GM15510 (cell line): ENCODE measurements around the gene ABHD2.

Experiments used
- POLR2A ChIP-seq: IDR thresholded peaks from 3 replicates; pipeline ENCODE4 v1.6.1; 2011; ENCODE audit warnings: borderline replicate concordance; ENCODE audit not compliant: insufficient read length; ENCODE audit errors: extremely low read depth

Gene ABHD2

GRCh38 chr15:89157061-89157460 lies 68.8 kb downstream of the ABHD2 start:
- no peak for TF ChIP-seq POLR2A

GRCh38 chr15:89157918-89158564 lies 69.8 kb downstream of the ABHD2 start:
- no peak for TF ChIP-seq POLR2A

- TF ChIP-seq POLR2A = no peak
Observed at GRCh38 chr15:89161666-89162065, 73.4 kb downstream of the ABHD2 start.

- TF ChIP-seq POLR2A = no peak
Observed at GRCh38 chr15:89163271-89164055, 75.2 kb downstream of the ABHD2 start.

- no peak for TF ChIP-seq POLR2A
Observed at GRCh38 chr15:89164712-89165211, 76.5 kb downstream of the ABHD2 start.

GRCh38 chr15:89165677-89166076 lies 77.4 kb downstream of the ABHD2 start:
- no peak for TF ChIP-seq POLR2A

GRCh38 chr15:89167267-89168176 lies 79.3 kb downstream of the ABHD2 start:
- TF ChIP-seq POLR2A = no peak

GRCh38 chr15:89168316-89168833 lies 80.1 kb downstream of the ABHD2 start:
- no peak for TF ChIP-seq POLR2A

- TF ChIP-seq POLR2A = no peak
Observed at GRCh38 chr15:89170364-89170763, 82.1 kb downstream of the ABHD2 start.

GRCh38 chr15:89171136-89172072 lies 83.1 kb downstream of the ABHD2 start:
- no peak for TF ChIP-seq POLR2A

GRCh38 chr15:89172921-89173320 lies 84.7 kb downstream of the ABHD2 start:
- TF ChIP-seq POLR2A = no peak

GRCh38 chr15:89174476-89174875 lies 86.2 kb downstream of the ABHD2 start:
- no peak for TF ChIP-seq POLR2A

- TF ChIP-seq POLR2A = no peak
Observed at GRCh38 chr15:89175617-89176191, 87.4 kb downstream of the ABHD2 start.
